CD4-positive, CD25-positive, alpha-beta regulatory T cell (primary cell): Measurements from ENCODE around the gene LBX2. TPM values are rescaled to one million over a fixed set of nuclear protein-coding genes. Genes with fewer than 3 reads are reported as not detected.

Source experiments
- ATAC-seq, 2 donors: fragments of 150-1000 bp; cut with Tn5 transposase; one replicate each; pipeline ENCODE4 v1.10.0; 2021; ENCODE audit warnings: low read depth in 2 of 2, moderate number of reproducible peaks in 2 of 2, moderate library complexity in 1 of 2
- DNase-seq, 3 donors: peaks; one replicate each; pipeline versions ENCODE4 v3.0.0 to v3.0.0-alpha.2; 2012 to 2022; ENCODE audit warnings: mixed read lengths in 1 of 3
- H3K27ac ChIP-seq: one replicate; pipeline ENCODE4 v1.7.0; 2013; ENCODE audit warnings: mild to moderate bottlenecking, low read length; ENCODE audit not compliant: insufficient read depth, poor library complexity, severe bottlenecking
- H3K27me3 ChIP-seq: one replicate; pipeline ENCODE4 v1.7.0; 2013; ENCODE audit warnings: low read length; ENCODE audit not compliant: control insufficient read depth, insufficient read depth
- H3K36me3 ChIP-seq: one replicate; pipeline ENCODE4 v1.7.0; 2013; ENCODE audit warnings: mild to moderate bottlenecking, low read length, moderate library complexity; ENCODE audit not compliant: control insufficient read depth, insufficient read depth
- H3K4me1 ChIP-seq: 2 replicates; pipeline ENCODE4 v1.7.0; 2013; ENCODE audit warnings: mild to moderate bottlenecking, low read length; ENCODE audit not compliant: insufficient read depth, control insufficient read depth, poor library complexity, severe bottlenecking
- H3K4me3 ChIP-seq: one replicate; pipeline ENCODE4 v1.7.0; 2013; ENCODE audit warnings: low read depth, mild to moderate bottlenecking, low read length, moderate library complexity
- H3K9me3 ChIP-seq, 2 experiments: 1 replicate in 1 of 2; 2 replicates in 1 of 2; pipeline ENCODE4 v1.7.0; 2013; ENCODE audit warnings: low read length in 2 of 2, mild to moderate bottlenecking in 1 of 2, moderate library complexity in 1 of 2; ENCODE audit not compliant: control insufficient read depth in 2 of 2
- H3K27ac Mint-ChIP-seq, 3 donors: one replicate each; pipeline ENCODE4 v1.8.0; 2020 to 2022; ENCODE audit warnings: mild to moderate bottlenecking in 3 of 3, mixed read lengths in 3 of 3, moderate library complexity in 2 of 3
- H3K27me3 Mint-ChIP-seq: one replicate; pipeline ENCODE4 v1.8.0; 2022; ENCODE audit warnings: mild to moderate bottlenecking, mixed read lengths
- H3K36me3 Mint-ChIP-seq: one replicate; pipeline ENCODE4 v1.8.0; 2020; ENCODE audit warnings: mixed read lengths
- H3K4me1 Mint-ChIP-seq, 4 donors: one replicate each; pipeline ENCODE4 v1.8.0; 2020 to 2022; ENCODE audit warnings: mixed read lengths in 4 of 4, mild to moderate bottlenecking in 1 of 4
- H3K4me3 Mint-ChIP-seq, 4 donors: one replicate each; pipeline ENCODE4 v1.8.0; 2020 to 2022; ENCODE audit warnings: mild to moderate bottlenecking in 4 of 4, mixed read lengths in 4 of 4, moderate library complexity in 3 of 4
- H3K9me3 Mint-ChIP-seq, 7 donors: one replicate each; pipeline ENCODE4 v1.8.0; 2020 to 2022; ENCODE audit warnings: mixed read lengths in 7 of 7, mild to moderate bottlenecking in 3 of 7, moderate library complexity in 2 of 7
- polyA plus RNA-seq, 4 donors: library from polyadenylated mRNA; unstranded; fragments of 300-500 nt; fragmentation: Illumina TruSeq; gene quantifications; one replicate each; pipeline ENCODE4 v1.2.3, GENCODE V29; 2021
- total RNA-seq: library from RNA; stranded (reverse); gene quantifications from one replicate; pipeline ENCODE4 v1.2.3, GENCODE V29; 2022

The LBX2 gene
- not detected for total RNA-seq
- polyA plus RNA-seq = under 1 TPM in 2 of 4 donors, not detected in 2; 0.16 to 0.40 TPM

GRCh38 chr2:74499267-74499939 lies at the start of gene LBX2:
TSS of gene LBX2 (minus strand) at chr2:74499603. CDS start at chr2:74499537, 66 bp downstream.
- H3K9me3 ChIP-seq = no peaks in the 10 kb centered on the region
- ATAC-seq (no peak), DNase-seq (peak in 2 of 3 donors; percentile 8 to 53)
- H3K4me1 ChIP-seq = peaks cover 40% of the 10 kb centered on the region
- Mint-ChIP-seq H3K27ac (peak within 1 kb of the TSS in 1 of 3 donors; percentile 41), H3K9me3 (peaks cover 0 to 1% (median 0%) of the 10 kb centered on the region in 7 donors), H3K27me3 (peaks cover 58% of the 10 kb centered on the region), H3K4me1 (peaks cover 0 to 60% (median 16%) of the 10 kb centered on the region in 4 donors), H3K4me3 (peak within 1 kb of the TSS; percentile 80 to 91 (median 88)), H3K36me3 (peaks cover 11% of the 10 kb centered on the region)
- H3K4me3 ChIP-seq = peak within 1 kb of the TSS; percentile 65
- peaks cover 2% of the 10 kb centered on the region for H3K27me3 ChIP-seq
- no peak within 1 kb of the TSS for H3K27ac ChIP-seq
- no peaks in the 10 kb centered on the region for H3K36me3 ChIP-seq

- H3K27ac ChIP-seq = no peak overlapping the region
- no peaks in the 10 kb centered on the region for H3K36me3 Mint-ChIP-seq
- H3K4me3 Mint-ChIP-seq = peak overlapping the region; percentile 42 to 86 (median 46)
- H3K36me3 ChIP-seq = no peaks in the 10 kb centered on the region
- no peaks in the 10 kb centered on the region for H3K9me3 ChIP-seq
- no peak overlapping the region for H3K4me3 ChIP-seq
- peaks cover 33% of the 10 kb centered on the region for H3K27me3 ChIP-seq
- H3K9me3 Mint-ChIP-seq = peaks cover 0 to 3% (median 0%) of the 10 kb centered on the region in 7 donors
- DNase-seq (no peak), ATAC-seq (no peak)
- H3K4me1 Mint-ChIP-seq = peaks cover 5 to 18% (median 10%) of the 10 kb centered on the region in 4 donors
- no peak overlapping the region for H3K27ac Mint-ChIP-seq
- peaks cover 13% of the 10 kb centered on the region for H3K4me1 ChIP-seq
- H3K27me3 Mint-ChIP-seq = peaks cover 68% of the 10 kb centered on the region
Observed at GRCh38 chr2:74548285-74548899, 49.0 kb upstream of the LBX2 start.

- Mint-ChIP-seq H3K27ac (no peak overlapping the region), H3K27me3 (peaks cover 58% of the 10 kb centered on the region), H3K4me3 (no peak overlapping the region), H3K36me3 (no peaks in the 10 kb centered on the region), H3K4me1 (peaks cover 5 to 14% (median 7%) of the 10 kb centered on the region in 4 donors), H3K9me3 (peaks cover 0 to 2% (median 0%) of the 10 kb centered on the region in 7 donors)
- H3K36me3 ChIP-seq = no peaks in the 10 kb centered on the region
- no peak overlapping the region for H3K27ac ChIP-seq
- DNase-seq (no peak), ATAC-seq (no peak)
- H3K27me3 ChIP-seq = peaks cover 35% of the 10 kb centered on the region
- peaks cover 13% of the 10 kb centered on the region for H3K4me1 ChIP-seq
- H3K9me3 ChIP-seq = no peaks in the 10 kb centered on the region
- no peak overlapping the region for H3K4me3 ChIP-seq
Observed at GRCh38 chr2:74546004-74546403, 46.6 kb upstream of the LBX2 start.

- H3K27ac Mint-ChIP-seq = no peak overlapping the region
- peaks cover 0 to 2% (median 0%) of the 10 kb centered on the region in 7 donors for H3K9me3 Mint-ChIP-seq
- peak overlapping the region in 1 of 4 donors; percentile 40 for H3K4me3 Mint-ChIP-seq
- no peaks in the 10 kb centered on the region for H3K36me3 Mint-ChIP-seq
- ATAC-seq (no peak), DNase-seq (peak in 1 of 3 donors; percentile 35)
- Histone ChIP-seq H3K4me1 (peaks cover 13% of the 10 kb centered on the region), H3K36me3 (no peaks in the 10 kb centered on the region), H3K4me3 (no peak overlapping the region), H3K27me3 (peaks cover 30% of the 10 kb centered on the region), H3K9me3 (no peaks in the 10 kb centered on the region), H3K27ac (no peak overlapping the region)
- peaks cover 5 to 13% (median 7%) of the 10 kb centered on the region in 4 donors for H3K4me1 Mint-ChIP-seq
- peaks cover 49% of the 10 kb centered on the region for H3K27me3 Mint-ChIP-seq
Observed at GRCh38 chr2:74544634-74545033, 45.2 kb upstream of the LBX2 start.

GRCh38 chr2:74542978-74543377 lies 43.6 kb upstream of the LBX2 start:
- peaks cover 0 to 2% (median under 1%) of the 10 kb centered on the region in 4 donors for H3K4me1 Mint-ChIP-seq
- peaks cover 50% of the 10 kb centered on the region for H3K27me3 Mint-ChIP-seq
- H3K27me3 ChIP-seq = peaks cover 29% of the 10 kb centered on the region

GRCh38 chr2:74540291-74540690 lies 40.9 kb upstream of the LBX2 start:
- Histone ChIP-seq H3K4me3 (no peak overlapping the region), H3K9me3 (no peaks in the 10 kb centered on the region), H3K36me3 (no peaks in the 10 kb centered on the region), H3K27me3 (peaks cover 28% of the 10 kb centered on the region), H3K4me1 (no peaks in the 10 kb centered on the region), H3K27ac (no peak overlapping the region)
- DNase-seq (no peak), ATAC-seq (no peak)
- Mint-ChIP-seq H3K27ac (no peak overlapping the region), H3K27me3 (peaks cover 32% of the 10 kb centered on the region), H3K4me1 (no peaks in the 10 kb centered on the region), H3K4me3 (no peak overlapping the region), H3K36me3 (no peaks in the 10 kb centered on the region), H3K9me3 (peaks cover 0 to 2% (median 0%) of the 10 kb centered on the region in 7 donors)

More at GRCh38 chr2:74542978-74543377, 43.6 kb upstream of the LBX2 start:
- ATAC-seq (no peak), DNase-seq (no peak)
- Histone ChIP-seq H3K4me3 (no peak overlapping the region), H3K9me3 (no peaks in the 10 kb centered on the region), H3K36me3 (no peaks in the 10 kb centered on the region), H3K27ac (no peak overlapping the region), H3K4me1 (no peaks in the 10 kb centered on the region)
- Mint-ChIP-seq H3K4me3 (no peak overlapping the region), H3K36me3 (no peaks in the 10 kb centered on the region), H3K27ac (no peak overlapping the region), H3K9me3 (peaks cover 0 to 2% (median 0%) of the 10 kb centered on the region in 7 donors)

GRCh38 chr2:74538881-74539339 lies 39.5 kb upstream of the LBX2 start:
- H3K36me3 ChIP-seq = no peaks in the 10 kb centered on the region
- H3K27ac Mint-ChIP-seq = no peak overlapping the region
- peaks cover 0 to 2% (median 0%) of the 10 kb centered on the region in 7 donors for H3K9me3 Mint-ChIP-seq
- H3K4me3 Mint-ChIP-seq = no peak overlapping the region
- DNase-seq = no peak
- H3K4me1 Mint-ChIP-seq = no peaks in the 10 kb centered on the region
- no peaks in the 10 kb centered on the region for H3K4me1 ChIP-seq
- no peaks in the 10 kb centered on the region for H3K9me3 ChIP-seq
- H3K4me3 ChIP-seq = no peak overlapping the region
- H3K27me3 Mint-ChIP-seq = peaks cover 26% of the 10 kb centered on the region
- H3K27ac ChIP-seq = no peak overlapping the region
- peaks cover 23% of the 10 kb centered on the region for H3K27me3 ChIP-seq
- H3K36me3 Mint-ChIP-seq = no peaks in the 10 kb centered on the region
- ATAC-seq = no peak
